Heart left ventricle (tissue), 16 donors: ENCODE results near the gene FKBP2. TPM values are rescaled to one million over a fixed set of nuclear protein-coding genes. Genes with fewer than 3 reads are reported as not detected.

ENCODE experiments used
- ATAC-seq, 4 donors: fragments of 200-7000 bp; cut with Tn5 transposase; one replicate each; pipeline ENCODE4 v1.9.1; 2020 to 2022; ENCODE audit warnings: moderate library complexity in 4 of 4, mild to moderate bottlenecking in 3 of 4, moderate number of reproducible peaks in 1 of 4
- DNase-seq, 5 donors: peaks; one replicate each; pipeline ENCODE4 v3.0.0-alpha.2; 2020
- H3K27ac ChIP-seq, 12 donors: fragments of 200-600 bp; sonication (generic) in 4 of 12; one replicate each; pipeline versions ENCODE4 v1.5.0 to v1.8.0; 2016 to 2022; ENCODE audit warnings: mild to moderate bottlenecking in 2 of 12
- H3K27me3 ChIP-seq, 9 donors: fragments of 200-600 bp; sonication (generic) in 2 of 9; one replicate each; pipeline versions ENCODE4 v1.5.1 to v1.8.0; 2016 to 2022; ENCODE audit warnings: mild to moderate bottlenecking in 3 of 9
- H3K36me3 ChIP-seq, 9 donors: fragments of 200-600 bp; sonication (generic) in 2 of 9; one replicate each; pipeline versions ENCODE4 v1.5.0 to v1.8.0; 2018 to 2022; ENCODE audit warnings: mild to moderate bottlenecking in 2 of 9
- H3K4me1 ChIP-seq, 12 donors: fragments of 200-600 bp; sonication (generic) in 4 of 12; one replicate each; pipeline versions ENCODE4 v1.5.0 to v1.8.0; 2016 to 2022; ENCODE audit warnings: mild to moderate bottlenecking in 3 of 12
- H3K4me3 ChIP-seq, 12 donors: fragments of 200-600 bp; sonication (generic) in 4 of 12; one replicate each; pipeline versions ENCODE4 v1.5.0 to v1.8.0; 2017 to 2022; ENCODE audit warnings: mild to moderate bottlenecking in 9 of 12, moderate library complexity in 4 of 12
- H3K9me3 ChIP-seq, 12 donors: fragments of 200-600 bp; sonication (generic) in 4 of 12; one replicate each; pipeline versions ENCODE4 v1.5.0 to v1.8.0; 2016 to 2022; ENCODE audit warnings: mild to moderate bottlenecking in 1 of 12
- CTCF ChIP-seq, 12 donors: fragments of 200-600 bp; sonication (generic) in 4 of 12; IDR thresholded peaks; one replicate each; pipeline versions ENCODE4 v1.5.0 to v1.8.0; 2018 to 2022; ENCODE audit warnings: antibody characterized with exemption in 12 of 12, mild to moderate bottlenecking in 5 of 12
- POLR2A ChIP-seq, 2 donors: fragments of 450-650 bp; IDR thresholded peaks; one replicate each; pipeline ENCODE4 v1.6.1; 2017; ENCODE audit warnings: antibody characterized with exemption in 2 of 2, mild to moderate bottlenecking in 2 of 2, moderate library complexity in 2 of 2
- WGBS, 4 donors: extraction: QIAGEN DNeasy Blood & Tissue Kit in 2 of 4; methylation state at CpG; one replicate each; pipeline versions ENCODE4 v1.1.5 to v1.1.7; 2013 to 2018; 5-methylcytosine and 5-hydroxymethylcytosine counted together
- intact Hi-C, 10 donors: fragments of 100-400 bp; cut with DNase I; formaldehyde crosslinking; loops; one replicate each; pipeline versions ENCODE4 v1.11.1 to v1.14.2; 2022
- polyA plus RNA-seq, 2 donors: library from polyadenylated mRNA; stranded (reverse); fragments of 200-250 nt; gene quantifications; one replicate each; pipeline ENCODE4 v1.2.3, GENCODE V29; 2013
- total RNA-seq, 9 donors: library from RNA; depleted of rRNA in 2 of 9; stranded (reverse); fragments of >200 nt in 2 of 9; fragmentation: NEBNext Ultra II Directional in 3 of 9; extraction: Animal tissue kit (Norgen Biotek cat#: 25700) in 3 of 9; gene quantifications; one replicate each; pipeline versions ENCODE4 v1.1.0 to v1.2.4, GENCODE V29; 2016 to 2023
- donor health status: ischemic (EF 13 %, LVEDD 7.1; RV severe dilation, severe dysfunction).
- donor health status: healthy with polysubstance abuse.
- donor health status: DM: no; HTN: yes; CAD: no.
- donor health status: DM: no; HTN: no; CAD: no.
- donor health status: ischemic (EF 25% LVEDD 6.9; RV normal size, moderate dysfunction).
- donor health status: ischemic (EF 25% LVEDD 5.7; RV mildly dilated, moderate dysfunction).
- donor health status: healthy.
- donor health status: DM: yes; HTN: yes; CAD: no.
- donor health status: ischemic (EF 35%, LVEDD 5.7; RV mildly dilated, moderate dysfunction).
- donor health status: nonischemic (EF 11% LVEDD 7.7; RV severe dilation, severe dysfunction).
- donor health status: DM: yes; HTN: yes; CAD: no.
- donor health status: PGD.
- donor health status: ischemic (EF 29% LVEDD 5.4; RV normal size, mild dysfunction).
- donor health status: nonischemic (EF 23%, LVEDD 6.1; RV moderate dilation, normal function).

FKBP2 gene
- total and polyA plus RNA-seq, 11 donors, result 35.0 to 250 (median 52.9) TPM

GRCh38 chr11:64224891-64225607, 15.8 kb upstream of the FKBP2 start:
- DNase-seq (peak in 2 of 5 donors; percentile 25 to 27), ATAC-seq (peak in 1 of 4 donors; percentile 1)
- H3K27me3 ChIP-seq, result no peaks in the 10 kb centered on the region
- no peak for TF ChIP-seq CTCF (IDR thresholded peaks at IDR 0.05)
- TF ChIP-seq POLR2A (IDR thresholded peaks at IDR 0.05), result no peak
- H3K9me3 ChIP-seq, result no peaks in the 10 kb centered on the region
- peak overlapping the region; percentile 82 to 98 (median 96) for H3K27ac ChIP-seq
- H3K4me1 ChIP-seq, result peaks cover 3 to 54% (median 36%) of the 10 kb centered on the region in 12 donors
- WGBS, 4 donors, result 63 to 78% (median 67%) methylated on average over 14 to 22 of the region's 22 CpGs
- H3K36me3 ChIP-seq, result peaks cover 0 to 39% (median 11%) of the 10 kb centered on the region in 9 donors
- intact Hi-C loops, result loop anchor here in 2 of 10 donors (2.0 to 5.0 kb wide), 2 partner anchors 38 to 44 kb away; partner anchors contain the start of gene STIP1 (in 1 of the 2)
- peak overlapping the region; percentile 56 to 94 (median 83) for H3K4me3 ChIP-seq

DNA sequence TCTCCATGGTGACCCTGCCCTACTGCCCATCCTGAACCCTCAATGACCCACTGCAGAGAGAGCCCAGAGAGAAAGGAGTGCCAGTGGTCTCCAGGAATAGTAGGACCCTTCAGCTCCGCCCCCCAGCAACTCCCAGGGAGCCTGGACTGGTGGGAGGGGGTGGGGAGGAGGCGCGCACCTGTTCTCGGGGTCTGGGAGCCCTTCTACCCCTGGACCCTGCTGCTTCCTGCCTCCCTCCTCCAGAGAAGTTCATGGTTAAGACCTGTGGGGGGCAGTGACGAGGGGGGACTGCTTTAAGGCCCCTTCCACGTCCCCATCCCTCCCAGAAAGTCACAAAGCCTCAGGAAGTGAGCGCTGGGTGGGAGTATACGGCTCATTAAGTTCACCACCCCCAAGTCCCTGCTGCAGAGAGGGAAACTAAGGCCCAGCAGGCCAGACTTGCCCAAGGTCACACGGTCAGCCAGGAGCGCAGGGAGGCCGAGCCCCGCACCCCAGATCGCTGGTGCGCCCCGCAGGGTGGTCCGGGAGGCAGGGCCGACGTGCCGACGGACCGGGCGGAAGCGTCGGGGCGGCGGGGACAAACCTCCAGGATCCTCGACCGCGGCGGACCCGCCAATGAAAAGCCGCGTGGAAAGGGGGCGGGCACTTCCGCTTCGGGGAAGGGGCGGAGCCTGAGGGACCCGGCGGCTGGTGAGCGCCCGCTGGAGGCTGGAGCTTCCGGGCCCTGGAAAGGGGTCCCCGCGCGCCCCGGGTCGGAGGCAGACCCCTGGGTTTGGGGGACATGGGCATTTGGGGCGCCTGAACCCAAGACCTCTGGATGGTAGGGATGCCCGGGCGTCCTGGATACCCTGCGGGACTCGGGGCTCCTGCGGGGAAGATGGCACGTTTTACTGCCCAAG, 15.0 kb upstream of the FKBP2 start, which contains the start of the genes NUDT22 and TRPT1:
TSS of gene NUDT22 (plus strand) at position 667 of the 899 bp plus-strand sequence. CDS start 379 bp downstream, outside the sequence.
TSS of gene TRPT1 (minus strand) at position 579 of the 899 bp plus-strand sequence. CDS start at position 253, 326 bp downstream.
- peak within 1 kb of the TSS; percentile 56 to 94 (median 83) for H3K4me3 ChIP-seq
- intact Hi-C loops, result loop anchor here in 4 of 10 donors (1.0 to 5.0 kb wide), 4 partner anchors 39 to 45 kb away; partner anchors contain the start of gene STIP1 (in 3 of the 4)
- H3K27me3 ChIP-seq, result no peaks in the 10 kb centered on the region
- H3K27ac ChIP-seq, result peak within 1 kb of the TSS; percentile 82 to 98 (median 96)
- 0 to 2% (median 1%) methylated on average over 11 to 54 of the region's 54 CpGs for WGBS, 4 donors
- peaks cover 3 to 58% (median 37%) of the 10 kb centered on the region in 12 donors for H3K4me1 ChIP-seq
- H3K9me3 ChIP-seq, result no peaks in the 10 kb centered on the region
- ATAC-seq (peak; percentile 74 to 85 (median 80)), DNase-seq (peak; percentile 93 to 96 (median 95))
- peaks cover 0 to 31% (median 6%) of the 10 kb centered on the region in 9 donors for H3K36me3 ChIP-seq
- peak in 7 of 12 donors; percentile 3 to 39 (median 15) for TF ChIP-seq CTCF (IDR thresholded peaks at IDR 0.05)
- peak; percentile 84 to 96 for TF ChIP-seq POLR2A (IDR thresholded peaks at IDR 0.05)

- Histone ChIP-seq H3K36me3 (peaks cover 0 to 24% (median 4%) of the 10 kb centered on the region in 9 donors), H3K9me3 (no peaks in the 10 kb centered on the region), H3K27me3 (no peaks in the 10 kb centered on the region), H3K4me1 (peaks cover 3 to 65% (median 42%) of the 10 kb centered on the region in 12 donors), H3K4me3 (peak overlapping the region; percentile 56 to 94 (median 83)), H3K27ac (peak overlapping the region; percentile 82 to 98 (median 96))
- no peak for TF ChIP-seq CTCF (IDR thresholded peaks at IDR 0.05)
- TF ChIP-seq POLR2A (IDR thresholded peaks at IDR 0.05), result no peak
- 11 to 18% (median 14%) methylated on average over 14 to 26 of the region's 26 CpGs for WGBS, 4 donors
- intact Hi-C loops, result loop anchor here in 3 of 10 donors (1.0 to 5.0 kb wide), 3 partner anchors 39 to 40 kb away; partner anchors contain the start of gene STIP1 (in 3 of the 3)
- DNase-seq (peak; percentile 73 to 85 (median 76)), ATAC-seq (peak; percentile 17 to 52 (median 48))
These were observed 14.3 kb upstream of the FKBP2 start for GRCh38 chr11:64226507-64227051.
